Neuronal stem cell (in vitro differentiated cells): ENCODE results near the gene BCAS1.

ENCODE experiments used
- DNase-seq: peaks from one replicate; pipeline ENCODE4 v3.0.0-alpha.2; 2013; ENCODE audit warnings: low spot score
- H2AFZ ChIP-seq: one replicate; pipeline ENCODE4 v1.6.1; 2013; ENCODE audit warnings: mild to moderate bottlenecking, low read length, inconsistent platforms
- H2AK5ac ChIP-seq: 2 replicates; pipeline ENCODE4 v1.6.1; 2013; ENCODE audit warnings: low read depth, mild to moderate bottlenecking, inconsistent platforms, low read length, moderate library complexity, mixed read lengths
- H2BK120ac ChIP-seq: 2 replicates; pipeline ENCODE4 v1.6.1; 2013; ENCODE audit warnings: low read depth, mild to moderate bottlenecking, inconsistent platforms, low read length, moderate library complexity, mixed read lengths
- H2BK12ac ChIP-seq: one replicate; pipeline ENCODE4 v1.6.1; 2013; ENCODE audit warnings: low read length, inconsistent platforms
- H2BK15ac ChIP-seq: 2 replicates; pipeline ENCODE4 v1.6.1; 2013; ENCODE audit warnings: mild to moderate bottlenecking, low read length, inconsistent platforms, mixed read lengths
- H2BK5ac ChIP-seq: one replicate; pipeline ENCODE4 v1.6.1; 2013; ENCODE audit warnings: inconsistent platforms, mild to moderate bottlenecking, low read length, moderate library complexity
- H3K14ac ChIP-seq: one replicate; pipeline ENCODE4 v1.6.1; 2013; ENCODE audit warnings: low read length, inconsistent platforms
- H3K18ac ChIP-seq: 2 replicates; pipeline ENCODE4 v1.6.1; 2013; ENCODE audit warnings: low read length, inconsistent platforms
- H3K23ac ChIP-seq: 2 replicates; pipeline ENCODE4 v1.6.1; 2013; ENCODE audit warnings: low read depth, mild to moderate bottlenecking, mixed read lengths, low read length, inconsistent platforms; ENCODE audit not compliant: poor library complexity
- H3K27ac ChIP-seq: replicated peaks from 3 replicates; pipeline ENCODE4 v1.5.1; 2013; ENCODE audit warnings: low read length, inconsistent platforms
- H3K27me3 ChIP-seq, 3 experiments: 2 replicates each; pipeline ENCODE4 v1.6.1; 2013; ENCODE audit warnings: low read length in 3 of 3, mild to moderate bottlenecking in 2 of 3, inconsistent platforms in 1 of 3, low read depth in 1 of 3, mixed read lengths in 1 of 3, moderate library complexity in 1 of 3; ENCODE audit not compliant: control insufficient read depth in 3 of 3, insufficient read depth in 3 of 3
- H3K36me3 ChIP-seq, 2 donors: replicated peaks in 1 of 2; 2 replicates each; pipeline ENCODE4 v1.6.1; 2013; ENCODE audit warnings: low read length in 2 of 2; ENCODE audit not compliant: control insufficient read depth in 2 of 2, insufficient read depth in 2 of 2
- H3K4ac ChIP-seq: 2 replicates; pipeline ENCODE4 v1.6.1; 2013; ENCODE audit warnings: inconsistent platforms, mild to moderate bottlenecking, low read length, moderate library complexity
- H3K4me1 ChIP-seq, 2 donors: 1 replicate in 1 of 2; 2 replicates in 1 of 2; pipeline ENCODE4 v1.6.1; 2013; ENCODE audit warnings: low read length in 2 of 2, low read depth in 1 of 2; ENCODE audit not compliant: control insufficient read depth in 2 of 2, insufficient read depth in 1 of 2
- H3K4me2 ChIP-seq: one replicate; pipeline ENCODE4 v1.6.1; 2013; ENCODE audit warnings: mild to moderate bottlenecking, low read length, inconsistent platforms; ENCODE audit not compliant: insufficient read depth, poor library complexity, severe bottlenecking
- H3K4me3 ChIP-seq, 2 donors: 2 replicates each; pipeline ENCODE4 v1.5.1; 2013; ENCODE audit warnings: low read length in 2 of 2, mild to moderate bottlenecking in 2 of 2, inconsistent platforms in 1 of 2, moderate library complexity in 1 of 2
- H3K79me1 ChIP-seq: one replicate; pipeline ENCODE4 v1.6.1; 2013; ENCODE audit warnings: low read depth, mild to moderate bottlenecking, inconsistent platforms, low read length, moderate library complexity
- H3K9ac ChIP-seq: one replicate; pipeline ENCODE4 v1.6.1; 2013; ENCODE audit warnings: mild to moderate bottlenecking, low read depth, low read length, inconsistent platforms; ENCODE audit not compliant: poor library complexity
- H3K9me3 ChIP-seq, 2 donors: replicated peaks in 1 of 2; 2 replicates each; pipeline versions ENCODE3 to v1.6.1; 2013; ENCODE audit warnings: low read length in 2 of 2, mild to moderate bottlenecking in 2 of 2, inconsistent platforms in 1 of 2, low read depth in 1 of 2, mixed read lengths in 1 of 2, moderate library complexity in 1 of 2; ENCODE audit not compliant: control insufficient read depth in 2 of 2, insufficient read depth in 1 of 2
- H4K8ac ChIP-seq: one replicate; pipeline ENCODE4 v1.6.1; 2013; ENCODE audit warnings: low read depth, mild to moderate bottlenecking, inconsistent platforms, low read length, moderate library complexity
- H4K91ac ChIP-seq: one replicate; pipeline ENCODE4 v1.6.1; 2013; ENCODE audit warnings: low read length, low read depth, mild to moderate bottlenecking, inconsistent platforms; ENCODE audit not compliant: poor library complexity
- WGBS, 2 donors: extraction: QIAGEN DNeasy Blood & Tissue Kit; methylation state at CpG; one replicate each; pipeline ENCODE4 v1.1.7; 2013; ENCODE audit warnings: missing lambda C conversion rate in 2 of 2, mixed read lengths in 1 of 2; ENCODE audit not compliant: insufficient read length in 2 of 2, insufficient replicate concordance in 1 of 2; ENCODE audit errors: extremely low coverage in 2 of 2; 5-methylcytosine and 5-hydroxymethylcytosine counted together

The BCAS1 gene

DNA sequence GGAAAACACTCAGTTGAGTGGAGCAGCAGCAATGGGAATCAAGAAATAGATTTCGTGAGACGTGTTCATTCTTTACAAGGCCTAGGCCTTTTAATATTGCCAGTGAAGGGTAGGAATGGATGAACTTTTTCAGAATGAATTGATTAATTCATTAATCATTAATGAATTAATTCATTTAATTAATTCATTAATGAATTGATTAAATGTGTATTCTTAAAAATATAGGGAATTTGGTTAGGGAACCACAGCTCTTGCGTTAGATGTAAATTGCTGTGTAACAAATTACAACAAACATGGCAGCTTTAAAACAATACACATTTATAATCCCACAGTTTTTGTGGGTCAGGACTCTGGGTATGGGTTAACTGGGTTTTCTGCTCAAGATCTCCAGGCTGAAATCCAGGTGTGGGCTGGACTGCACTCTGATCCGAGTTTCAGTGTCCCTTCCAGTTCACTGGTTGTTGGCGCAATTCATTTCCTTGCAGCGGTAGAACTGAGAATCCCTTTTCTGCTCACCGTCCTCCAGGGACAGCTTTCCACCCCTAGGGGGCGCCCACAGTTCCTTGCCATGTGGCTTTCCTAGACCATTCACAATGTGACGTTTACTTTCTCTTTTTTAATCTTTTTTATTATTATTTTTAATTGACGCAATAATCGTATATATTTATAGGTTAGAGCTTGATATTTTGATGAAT, 32.8 kb upstream of the BCAS1 start:
- no peak overlapping the region for H4K8ac ChIP-seq
- no CpG with 5 or more reads among the region's 11 CpGs for WGBS, 2 donors
- no peak overlapping the region for H2BK15ac ChIP-seq
- H3K9me3 ChIP-seq: no peaks in the 10 kb centered on the region
- H3K23ac ChIP-seq: no peak overlapping the region
- H2BK5ac ChIP-seq: no peak overlapping the region
- no peaks in the 10 kb centered on the region for H3K36me3 ChIP-seq
- H3K14ac ChIP-seq: no peak overlapping the region
- H2BK12ac ChIP-seq: no peak overlapping the region
- no peaks in the 10 kb centered on the region for H3K79me1 ChIP-seq
- no peak overlapping the region for H3K4me2 ChIP-seq
- DNase-seq: peak; percentile 47
- H3K27ac ChIP-seq: no peak overlapping the region
- no peaks in the 10 kb centered on the region for H3K27me3 ChIP-seq
- no peaks in the 10 kb centered on the region for H3K4me1 ChIP-seq
- H3K18ac ChIP-seq: no peak overlapping the region
- H3K9ac ChIP-seq: no peak overlapping the region
- H2AFZ ChIP-seq: no peak overlapping the region
- H3K4ac ChIP-seq: no peak overlapping the region
- no peak overlapping the region for H4K91ac ChIP-seq
- H2AK5ac ChIP-seq: no peak overlapping the region
- no peak overlapping the region for H2BK120ac ChIP-seq
- H3K4me3 ChIP-seq: no peak overlapping the region

DNA sequence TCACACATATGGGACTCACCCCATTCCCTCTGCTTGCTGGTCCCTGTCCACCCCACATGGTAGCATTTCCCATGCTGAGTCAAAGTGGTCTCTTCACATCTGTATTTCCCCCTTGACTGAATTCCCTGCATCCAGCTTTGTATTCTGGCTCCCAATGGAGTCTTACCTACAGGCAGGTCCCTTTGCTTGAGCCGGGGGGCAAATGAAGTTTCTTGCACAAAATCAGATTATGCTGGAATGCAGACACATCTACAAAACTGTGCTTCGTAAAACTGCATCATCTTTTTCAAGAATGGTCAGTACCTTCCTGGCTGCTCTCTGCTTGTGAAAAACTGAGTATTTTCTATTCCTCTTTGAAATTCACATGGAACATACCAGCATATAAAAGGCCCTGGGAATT, 32.1 kb upstream of the BCAS1 start:
- no peak overlapping the region for H3K9ac ChIP-seq
- H3K4ac ChIP-seq: no peak overlapping the region
- H3K27ac ChIP-seq: no peak overlapping the region
- no peak overlapping the region for H4K8ac ChIP-seq
- peaks cover 0 to 3% (median 0%) of the 10 kb centered on the region in 3 experiments for H3K27me3 ChIP-seq
- DNase-seq: no peak
- H3K18ac ChIP-seq: no peak overlapping the region
- H3K4me3 ChIP-seq: no peak overlapping the region
- no peaks in the 10 kb centered on the region for H3K79me1 ChIP-seq
- H2AFZ ChIP-seq: no peak overlapping the region
- H2BK12ac ChIP-seq: no peak overlapping the region
- WGBS, 2 donors: no CpG with 5 or more reads among the region's 2 CpGs
- H2BK120ac ChIP-seq: no peak overlapping the region
- H2AK5ac ChIP-seq: no peak overlapping the region
- no peak overlapping the region for H3K14ac ChIP-seq
- H2BK5ac ChIP-seq: no peak overlapping the region
- H4K91ac ChIP-seq: no peak overlapping the region
- H3K9me3 ChIP-seq: no peaks in the 10 kb centered on the region
- no peak overlapping the region for H3K4me2 ChIP-seq
- H3K4me1 ChIP-seq: no peaks in the 10 kb centered on the region
- H3K36me3 ChIP-seq: no peaks in the 10 kb centered on the region
- H3K23ac ChIP-seq: no peak overlapping the region
- no peak overlapping the region for H2BK15ac ChIP-seq

DNA sequence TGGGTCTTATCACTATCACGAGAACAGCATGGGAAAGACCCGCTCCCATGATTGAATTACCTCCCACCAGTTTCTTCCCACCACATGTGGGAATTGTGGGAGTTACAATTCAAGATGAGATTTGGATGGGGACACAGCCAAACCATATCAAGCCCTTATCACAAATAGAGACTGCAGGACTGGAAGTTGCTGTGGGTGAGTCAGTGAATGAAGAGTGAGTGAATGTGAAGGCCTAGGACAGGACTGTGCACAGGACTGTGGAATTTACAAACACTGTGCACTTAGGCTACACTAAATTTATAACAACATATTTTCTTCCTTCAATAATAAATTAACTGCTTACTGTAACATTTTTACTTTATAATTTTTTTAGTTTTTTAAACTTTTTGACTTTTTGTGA, 30.2 kb upstream of the BCAS1 start:
- H3K23ac ChIP-seq: no peak overlapping the region
- no peaks in the 10 kb centered on the region for H3K36me3 ChIP-seq
- H2BK5ac ChIP-seq: no peak overlapping the region
- H3K4me3 ChIP-seq: no peak overlapping the region
- no peaks in the 10 kb centered on the region for H3K79me1 ChIP-seq
- no peak overlapping the region for H3K4me2 ChIP-seq
- no peak overlapping the region for H3K27ac ChIP-seq
- H2AFZ ChIP-seq: no peak overlapping the region
- no peak overlapping the region for H2BK15ac ChIP-seq
- H2AK5ac ChIP-seq: no peak overlapping the region
- H2BK12ac ChIP-seq: no peak overlapping the region
- no peak for DNase-seq
- WGBS, 2 donors: no CpG with 5 or more reads among the region's 2 CpGs
- no peak overlapping the region for H3K4ac ChIP-seq
- no peaks in the 10 kb centered on the region for H3K9me3 ChIP-seq
- H4K8ac ChIP-seq: no peak overlapping the region
- no peak overlapping the region for H4K91ac ChIP-seq
- no peak overlapping the region for H3K9ac ChIP-seq
- no peak overlapping the region for H2BK120ac ChIP-seq
- H3K18ac ChIP-seq: no peak overlapping the region
- H3K14ac ChIP-seq: no peak overlapping the region
- H3K27me3 ChIP-seq: peaks cover 0 to 3% (median 0%) of the 10 kb centered on the region in 3 experiments
- no peaks in the 10 kb centered on the region for H3K4me1 ChIP-seq

DNA sequence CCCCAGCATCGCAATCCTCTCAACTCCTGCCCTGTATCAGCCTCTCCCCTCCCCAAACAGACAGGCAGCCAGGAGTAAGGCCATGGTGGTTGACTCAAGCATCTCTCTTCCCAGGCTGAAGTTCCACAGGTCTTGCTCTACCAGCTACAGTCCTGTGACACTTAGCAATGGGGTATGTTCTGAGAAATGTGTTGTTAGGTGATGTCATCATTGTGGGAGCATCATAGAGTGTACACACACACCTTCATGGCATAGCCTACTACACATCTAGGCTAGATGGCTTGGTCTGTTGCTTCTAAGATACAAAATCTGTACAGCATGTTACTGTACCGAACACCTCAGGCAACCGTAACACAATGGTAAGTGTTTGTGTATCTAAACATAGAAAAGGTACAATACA, 29.5 kb upstream of the BCAS1 start:
- no peak overlapping the region for H3K23ac ChIP-seq
- H2BK12ac ChIP-seq: no peak overlapping the region
- no peak overlapping the region for H3K4me2 ChIP-seq
- H3K27me3 ChIP-seq: peaks cover 0 to 3% (median 0%) of the 10 kb centered on the region in 3 experiments
- H3K18ac ChIP-seq: no peak overlapping the region
- H3K9me3 ChIP-seq: no peaks in the 10 kb centered on the region
- no peak overlapping the region for H3K4me3 ChIP-seq
- no peak overlapping the region for H2BK5ac ChIP-seq
- no peak overlapping the region for H4K91ac ChIP-seq
- H2BK120ac ChIP-seq: no peak overlapping the region
- DNase-seq: no peak
- no peak overlapping the region for H2AFZ ChIP-seq
- H3K9ac ChIP-seq: no peak overlapping the region
- no peaks in the 10 kb centered on the region for H3K79me1 ChIP-seq
- H3K36me3 ChIP-seq: no peaks in the 10 kb centered on the region
- H2BK15ac ChIP-seq: no peak overlapping the region
- no CpG with 5 or more reads among the region's 3 CpGs for WGBS, 2 donors
- no peak overlapping the region for H3K14ac ChIP-seq
- no peak overlapping the region for H4K8ac ChIP-seq
- H2AK5ac ChIP-seq: no peak overlapping the region
- no peak overlapping the region for H3K4ac ChIP-seq
- no peak overlapping the region for H3K27ac ChIP-seq
- no peaks in the 10 kb centered on the region for H3K4me1 ChIP-seq
